ENCODE measurements around the gene QKI.
"Not testable (repeated sequence)": the region's sequence is repeated elsewhere in the genome, so short reads cannot be mapped to it uniquely, and the experiment has no call there.

The QKI gene

GRCh38 chr6:163438298-163438939, 23.9 kb downstream of the QKI start:
- DNase-seq, result no peak

GRCh38 chr6:163438940-163439335, 24.4 kb downstream of the QKI start:
- peak in 6 of 56 donors; percentile 32 to 68 (median 46) for DNase-seq

GRCh38 chr6:163439390-163439789, 24.9 kb downstream of the QKI start:
- DNase-seq, result not testable (repeated sequence)

GRCh38 chr6:163439997-163440396, 25.5 kb downstream of the QKI start:
- DNase-seq, result no peak

GRCh38 chr6:163442336-163442735, 27.8 kb downstream of the QKI start:
- DNase-seq, result no peak

- no peak for DNase-seq
These were observed 29.6 kb downstream of the QKI start for GRCh38 chr6:163444077-163444476.

GRCh38 chr6:163446549-163446948, 32.0 kb downstream of the QKI start:
- DNase-seq, result no peak

- DNase-seq, result no peak
These were observed 34.6 kb downstream of the QKI start for GRCh38 chr6:163449076-163449475.

- DNase-seq, result no peak
These were observed 39.9 kb downstream of the QKI start for GRCh38 chr6:163454425-163454824.

GRCh38 chr6:163455552-163455951, 41.0 kb downstream of the QKI start:
- no peak for DNase-seq

- DNase-seq, result no peak
These were observed 43.4 kb downstream of the QKI start for GRCh38 chr6:163457637-163458561.

GRCh38 chr6:163459007-163459406, 44.5 kb downstream of the QKI start:
- DNase-seq, result no peak

GRCh38 chr6:163459536-163459935, 45.0 kb downstream of the QKI start:
- DNase-seq, result no peak

- no peak for DNase-seq
These were observed 45.8 kb downstream of the QKI start for GRCh38 chr6:163460307-163460782.

- no peak for DNase-seq
These were observed 47.2 kb downstream of the QKI start for GRCh38 chr6:163461696-163462095.

- DNase-seq, result no peak
These were observed 48.7 kb downstream of the QKI start for GRCh38 chr6:163463180-163463579.

GRCh38 chr6:163463795-163464194, 49.3 kb downstream of the QKI start:
- DNase-seq, result no peak

- no peak for DNase-seq
These were observed 52.4 kb downstream of the QKI start for GRCh38 chr6:163466839-163467390.

- DNase-seq, result no peak
These were observed 54.2 kb downstream of the QKI start for GRCh38 chr6:163468738-163469137.

- DNase-seq, result no peak
These were observed 55.0 kb downstream of the QKI start for GRCh38 chr6:163469459-163469985.

- no peak for DNase-seq
These were observed 56.1 kb downstream of the QKI start for GRCh38 chr6:163470611-163471010.

GRCh38 chr6:163474581-163474980, 60.1 kb downstream of the QKI start:
- no peak for DNase-seq
